HEK293T (cell line): ENCODE measurements around the gene VAT1L.

Experiments
- ARNT ChIP-seq: fragments of 450-650 bp; IDR thresholded peaks from 2 replicates; pipeline ENCODE4 v1.6.1; 2017; ENCODE audit warnings: mild to moderate bottlenecking
- FOXA1 ChIP-seq: fragments of 450-650 bp; IDR thresholded peaks from 2 replicates; pipeline ENCODE4 v1.6.1; 2016; ENCODE audit warnings: mild to moderate bottlenecking
- FOXM1 ChIP-seq: fragments of 450-650 bp; IDR thresholded peaks from 2 replicates; pipeline ENCODE4 v1.6.1; 2017; ENCODE audit warnings: mild to moderate bottlenecking, borderline replicate concordance

GRCh38 chr16:77838597-77839255, 50.4 kb downstream of the VAT1L start:
- TF ChIP-seq FOXM1, result no peak
- TF ChIP-seq FOXA1, result no peak
- no peak for TF ChIP-seq ARNT
